Neural cell (in vitro differentiated cells): ENCODE measurements around the gene NUFIP1. TPM values are rescaled to one million over a fixed set of nuclear protein-coding genes. Genes with fewer than 3 reads are reported as not detected.

Source experiments
- H2AFZ ChIP-seq: fragments of 200-600, 300-800 bp; sonication (generic), shearing (Covaris generic); 2 replicates; pipeline ENCODE4 v1.6.0; 2014; ENCODE audit warnings: low read depth, mild to moderate bottlenecking, antibody characterized with exemption, low read length, moderate library complexity
- H3F3A ChIP-seq: fragments of 200-600 bp; shearing (Covaris generic); 2 replicates; pipeline ENCODE4 v1.6.1; 2016; ENCODE audit warnings: mild to moderate bottlenecking, moderate library complexity, mixed read lengths, antibody characterized with exemption, low read length; ENCODE audit not compliant: insufficient read depth, poor library complexity, severe bottlenecking
- H3K27ac ChIP-seq: fragments of 200-600, 300-800 bp; sonication (generic), shearing (Covaris generic); 2 replicates; pipeline ENCODE4 v1.5.1; 2014; ENCODE audit warnings: mild to moderate bottlenecking, low read length, moderate library complexity
- H3K27me3 ChIP-seq: fragments of 300-800, 200-600 bp; sonication (generic), shearing (Covaris generic); 2 replicates; pipeline ENCODE4 v1.6.0; 2014; ENCODE audit warnings: mild to moderate bottlenecking, low read depth, low read length, moderate library complexity; ENCODE audit not compliant: insufficient read depth
- H3K36me3 ChIP-seq: fragments of 300-800, 200-600 bp; sonication (generic), shearing (Covaris generic); 2 replicates; pipeline ENCODE4 v1.5.1; 2014; ENCODE audit warnings: mild to moderate bottlenecking, antibody characterized with exemption, low read length, moderate library complexity; ENCODE audit not compliant: insufficient read depth
- H3K4me2 ChIP-seq: fragments of 300-800, 200-600 bp; sonication (generic), shearing (Covaris generic); 2 replicates; pipeline ENCODE4 v1.6.0; 2014; ENCODE audit warnings: mild to moderate bottlenecking, low read length
- H3K4me3 ChIP-seq: fragments of 300-800, 200-600 bp; sonication (generic), shearing (Covaris generic); 2 replicates; pipeline ENCODE4 v1.5.1; 2014; ENCODE audit warnings: mild to moderate bottlenecking, low read length, moderate library complexity
- H3K79me2 ChIP-seq: fragments of 200-600 bp; shearing (Covaris generic); replicated peaks from 2 replicates; pipeline ENCODE4 v1.6.0; 2014; ENCODE audit warnings: mild to moderate bottlenecking, low read length, moderate library complexity; ENCODE audit not compliant: insufficient read depth
- H3K9ac ChIP-seq: fragments of 300-800, 200-600 bp; sonication (generic), shearing (Covaris generic); 2 replicates; pipeline ENCODE4 v1.6.1; 2016; ENCODE audit warnings: mild to moderate bottlenecking, low read length, mixed read lengths
- H3K9me2 ChIP-seq: fragments of 200-600 bp; shearing (Covaris generic); 2 replicates; pipeline ENCODE4 v1.6.1; 2016; ENCODE audit warnings: mild to moderate bottlenecking, low read length, mixed read lengths; ENCODE audit not compliant: insufficient read depth
- H3K9me3 ChIP-seq: fragments of 200-600, 300-800 bp; sonication (generic), shearing (Covaris generic); 2 replicates; pipeline ENCODE4 v1.6.1; 2016; ENCODE audit warnings: mild to moderate bottlenecking, mixed run types, low read length, moderate library complexity, mixed read lengths
- H4K20me1 ChIP-seq: fragments of 200-600 bp; shearing (Covaris generic); 2 replicates; pipeline ENCODE4 v1.6.1; 2016; ENCODE audit warnings: mild to moderate bottlenecking, mixed run types; ENCODE audit not compliant: insufficient read depth
- EP300 ChIP-seq: fragments of 450-650 bp; conservative IDR thresholded peaks from 2 replicates; pipeline ENCODE4 v1.6.1; 2014; ENCODE audit warnings: antibody characterized with exemption, mild to moderate bottlenecking, moderate library complexity; ENCODE audit not compliant: poor library complexity, severe bottlenecking
- EZH2 ChIP-seq: fragments of 200-600, 300-800 bp; shearing (Covaris generic), sonication (generic); IDR thresholded peaks from 2 replicates; pipeline ENCODE4 v1.6.1; 2014; ENCODE audit warnings: antibody characterized with exemption, low read length, borderline replicate concordance, mild to moderate bottlenecking; ENCODE audit not compliant: insufficient read depth, poor library complexity, severe bottlenecking
- MXI1 ChIP-seq: fragments of 450-650 bp; conservative IDR thresholded peaks from 2 replicates; pipeline ENCODE4 v1.6.1; 2014; ENCODE audit warnings: antibody characterized with exemption, mild to moderate bottlenecking; ENCODE audit not compliant: poor library complexity, severe bottlenecking
- POLR2AphosphoS5 ChIP-seq: IDR thresholded peaks from 2 replicates; pipeline ENCODE4 v1.6.1; 2012
- RAD21 ChIP-seq: fragments of 450-650 bp; conservative IDR thresholded peaks from 2 replicates; pipeline ENCODE4 v1.6.1; 2014; ENCODE audit warnings: antibody characterized with exemption, mild to moderate bottlenecking, moderate library complexity
- SMC3 ChIP-seq: fragments of 450-650 bp; conservative IDR thresholded peaks from 2 replicates; pipeline ENCODE4 v1.6.1; 2014; ENCODE audit warnings: antibody characterized with exemption, mild to moderate bottlenecking, moderate library complexity; ENCODE audit not compliant: poor library complexity
- TAF1 ChIP-seq: IDR thresholded peaks from 2 replicates; pipeline ENCODE4 v1.6.1; 2012; ENCODE audit warnings: low read depth
- polyA plus RNA-seq: library from polyadenylated mRNA; depleted of rRNA; stranded (reverse); fragments of >200 nt; gene quantifications from 2 replicates; pipeline ENCODE4 v1.2.3, GENCODE V29; 2014
- TF ChIP-seq, protein P1 (sequence below): IDR thresholded peaks from 2 replicates; pipeline ENCODE4 v1.6.1; 2012; ENCODE audit warnings: borderline replicate concordance
- TF ChIP-seq, protein P2 (sequence below): fragments of 450-650 bp; IDR thresholded peaks from 2 replicates; pipeline ENCODE4 v1.5.1; 2014; ENCODE audit warnings: antibody characterized with exemption, mild to moderate bottlenecking, moderate library complexity; ENCODE audit not compliant: poor library complexity, severe bottlenecking

Gene NUFIP1
- polyA plus RNA-seq, 1 donor from 2014 or later = 11.0 TPM

DNA sequence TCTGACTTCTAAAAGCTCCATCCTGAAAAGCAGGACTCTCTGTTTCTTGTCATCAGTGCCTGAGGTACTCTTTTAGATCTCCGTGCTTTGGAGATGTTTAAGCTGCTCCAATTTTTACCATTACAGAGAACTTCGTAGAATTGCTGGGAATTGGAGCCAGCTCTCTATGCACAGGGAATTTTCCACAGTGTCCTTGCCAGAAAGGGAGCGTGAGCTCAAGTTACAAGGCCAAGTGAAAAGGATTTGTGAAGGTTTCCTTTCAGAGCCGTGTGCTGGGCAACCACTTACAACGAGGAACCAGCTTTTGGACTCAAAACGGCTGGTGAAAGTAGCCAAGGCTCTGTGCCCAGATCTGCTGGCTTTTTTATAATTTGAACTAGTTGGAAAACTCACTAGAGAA, 82.6 kb downstream of the NUFIP1 start:
- Histone ChIP-seq H3K27me3 (no peaks in the 10 kb centered on the region), H3K9ac (no peak overlapping the region), H3K79me2 (no peaks in the 10 kb centered on the region), H3K36me3 (no peaks in the 10 kb centered on the region), H4K20me1 (no peaks in the 10 kb centered on the region), H3K4me3 (no peak overlapping the region), H3K4me2 (no peak overlapping the region), H3K9me3 (no peaks in the 10 kb centered on the region), H3F3A (no peaks in the 10 kb centered on the region), H2AFZ (no peak overlapping the region), H3K9me2 (no peaks in the 10 kb centered on the region), H3K27ac (no peak overlapping the region)
- TF ChIP-seq SMC3 = no peak
- TF ChIP-seq, protein P1, sequence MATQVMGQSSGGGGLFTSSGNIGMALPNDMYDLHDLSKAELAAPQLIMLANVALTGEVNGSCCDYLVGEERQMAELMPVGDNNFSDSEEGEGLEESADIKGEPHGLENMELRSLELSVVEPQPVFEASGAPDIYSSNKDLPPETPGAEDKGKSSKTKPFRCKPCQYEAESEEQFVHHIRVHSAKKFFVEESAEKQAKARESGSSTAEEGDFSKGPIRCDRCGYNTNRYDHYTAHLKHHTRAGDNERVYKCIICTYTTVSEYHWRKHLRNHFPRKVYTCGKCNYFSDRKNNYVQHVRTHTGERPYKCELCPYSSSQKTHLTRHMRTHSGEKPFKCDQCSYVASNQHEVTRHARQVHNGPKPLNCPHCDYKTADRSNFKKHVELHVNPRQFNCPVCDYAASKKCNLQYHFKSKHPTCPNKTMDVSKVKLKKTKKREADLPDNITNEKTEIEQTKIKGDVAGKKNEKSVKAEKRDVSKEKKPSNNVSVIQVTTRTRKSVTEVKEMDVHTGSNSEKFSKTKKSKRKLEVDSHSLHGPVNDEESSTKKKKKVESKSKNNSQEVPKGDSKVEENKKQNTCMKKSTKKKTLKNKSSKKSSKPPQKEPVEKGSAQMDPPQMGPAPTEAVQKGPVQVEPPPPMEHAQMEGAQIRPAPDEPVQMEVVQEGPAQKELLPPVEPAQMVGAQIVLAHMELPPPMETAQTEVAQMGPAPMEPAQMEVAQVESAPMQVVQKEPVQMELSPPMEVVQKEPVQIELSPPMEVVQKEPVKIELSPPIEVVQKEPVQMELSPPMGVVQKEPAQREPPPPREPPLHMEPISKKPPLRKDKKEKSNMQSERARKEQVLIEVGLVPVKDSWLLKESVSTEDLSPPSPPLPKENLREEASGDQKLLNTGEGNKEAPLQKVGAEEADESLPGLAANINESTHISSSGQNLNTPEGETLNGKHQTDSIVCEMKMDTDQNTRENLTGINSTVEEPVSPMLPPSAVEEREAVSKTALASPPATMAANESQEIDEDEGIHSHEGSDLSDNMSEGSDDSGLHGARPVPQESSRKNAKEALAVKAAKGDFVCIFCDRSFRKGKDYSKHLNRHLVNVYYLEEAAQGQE = no peak
- TF ChIP-seq EP300 = no peak
- no peak for TF ChIP-seq MXI1
- TF ChIP-seq, protein P2, sequence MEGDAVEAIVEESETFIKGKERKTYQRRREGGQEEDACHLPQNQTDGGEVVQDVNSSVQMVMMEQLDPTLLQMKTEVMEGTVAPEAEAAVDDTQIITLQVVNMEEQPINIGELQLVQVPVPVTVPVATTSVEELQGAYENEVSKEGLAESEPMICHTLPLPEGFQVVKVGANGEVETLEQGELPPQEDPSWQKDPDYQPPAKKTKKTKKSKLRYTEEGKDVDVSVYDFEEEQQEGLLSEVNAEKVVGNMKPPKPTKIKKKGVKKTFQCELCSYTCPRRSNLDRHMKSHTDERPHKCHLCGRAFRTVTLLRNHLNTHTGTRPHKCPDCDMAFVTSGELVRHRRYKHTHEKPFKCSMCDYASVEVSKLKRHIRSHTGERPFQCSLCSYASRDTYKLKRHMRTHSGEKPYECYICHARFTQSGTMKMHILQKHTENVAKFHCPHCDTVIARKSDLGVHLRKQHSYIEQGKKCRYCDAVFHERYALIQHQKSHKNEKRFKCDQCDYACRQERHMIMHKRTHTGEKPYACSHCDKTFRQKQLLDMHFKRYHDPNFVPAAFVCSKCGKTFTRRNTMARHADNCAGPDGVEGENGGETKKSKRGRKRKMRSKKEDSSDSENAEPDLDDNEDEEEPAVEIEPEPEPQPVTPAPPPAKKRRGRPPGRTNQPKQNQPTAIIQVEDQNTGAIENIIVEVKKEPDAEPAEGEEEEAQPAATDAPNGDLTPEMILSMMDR = no peak
- no peak for TF ChIP-seq RAD21
- TF ChIP-seq TAF1 = no peak
- TF ChIP-seq POLR2AphosphoS5 = no peak
- TF ChIP-seq EZH2 = no peak

DNA sequence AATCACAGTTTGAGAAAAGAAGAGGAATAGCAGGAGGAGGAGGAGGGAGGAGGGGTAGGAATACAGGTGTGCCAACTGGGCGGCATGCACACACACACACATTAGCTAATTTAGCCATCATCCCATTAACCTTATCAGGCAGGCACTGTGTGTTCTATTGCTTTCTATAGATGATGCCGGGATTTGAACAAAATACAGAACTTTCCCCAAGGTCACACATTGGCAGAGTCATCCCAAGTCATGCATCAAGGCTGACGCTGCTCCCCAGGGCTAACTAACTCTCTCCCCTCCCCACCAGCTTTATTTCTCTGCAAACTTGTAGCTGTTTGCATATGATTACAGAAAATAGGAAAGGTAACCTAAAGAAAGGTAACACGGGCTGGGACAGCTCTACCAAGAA, 83.0 kb downstream of the NUFIP1 start:
- Histone ChIP-seq H3K9ac (no peak overlapping the region), H4K20me1 (no peaks in the 10 kb centered on the region), H3F3A (no peaks in the 10 kb centered on the region), H3K9me3 (no peaks in the 10 kb centered on the region), H3K4me2 (no peak overlapping the region), H3K36me3 (no peaks in the 10 kb centered on the region), H3K4me3 (no peak overlapping the region), H3K27me3 (no peaks in the 10 kb centered on the region), H2AFZ (no peak overlapping the region), H3K9me2 (no peaks in the 10 kb centered on the region), H3K27ac (no peak overlapping the region), H3K79me2 (no peaks in the 10 kb centered on the region)
- TF ChIP-seq TAF1 (no peak), RAD21 (no peak), SMC3 (no peak), POLR2AphosphoS5 (no peak), EZH2 (no peak), EP300 (no peak), MXI1 (no peak)
- TF ChIP-seq, protein P1 = no peak
- TF ChIP-seq, protein P2 = no peak
